Breast epithelium (tissue), 3 donors: ENCODE measurements around the gene SYN1.

ENCODE experiments used
- POLR2A ChIP-seq: fragments of 450-650 bp; IDR thresholded peaks from one replicate; pipeline ENCODE4 v1.6.1; 2016; ENCODE audit warnings: antibody characterized with exemption, mild to moderate bottlenecking, moderate library complexity
- TF ChIP-seq, protein P1 (sequence below), 3 donors: fragments of 450-650 bp; IDR thresholded peaks; one replicate each; pipeline ENCODE4 v1.5.1; 2016 to 2017; ENCODE audit warnings: antibody characterized with exemption in 3 of 3, mild to moderate bottlenecking in 3 of 3, moderate library complexity in 3 of 3

- TF ChIP-seq, protein P1, sequence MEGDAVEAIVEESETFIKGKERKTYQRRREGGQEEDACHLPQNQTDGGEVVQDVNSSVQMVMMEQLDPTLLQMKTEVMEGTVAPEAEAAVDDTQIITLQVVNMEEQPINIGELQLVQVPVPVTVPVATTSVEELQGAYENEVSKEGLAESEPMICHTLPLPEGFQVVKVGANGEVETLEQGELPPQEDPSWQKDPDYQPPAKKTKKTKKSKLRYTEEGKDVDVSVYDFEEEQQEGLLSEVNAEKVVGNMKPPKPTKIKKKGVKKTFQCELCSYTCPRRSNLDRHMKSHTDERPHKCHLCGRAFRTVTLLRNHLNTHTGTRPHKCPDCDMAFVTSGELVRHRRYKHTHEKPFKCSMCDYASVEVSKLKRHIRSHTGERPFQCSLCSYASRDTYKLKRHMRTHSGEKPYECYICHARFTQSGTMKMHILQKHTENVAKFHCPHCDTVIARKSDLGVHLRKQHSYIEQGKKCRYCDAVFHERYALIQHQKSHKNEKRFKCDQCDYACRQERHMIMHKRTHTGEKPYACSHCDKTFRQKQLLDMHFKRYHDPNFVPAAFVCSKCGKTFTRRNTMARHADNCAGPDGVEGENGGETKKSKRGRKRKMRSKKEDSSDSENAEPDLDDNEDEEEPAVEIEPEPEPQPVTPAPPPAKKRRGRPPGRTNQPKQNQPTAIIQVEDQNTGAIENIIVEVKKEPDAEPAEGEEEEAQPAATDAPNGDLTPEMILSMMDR (IDR thresholded peaks at IDR 0.05): no peak
- no peak for TF ChIP-seq POLR2A
These were observed 47.8 kb downstream of the SYN1 start for GRCh38 chrX:47571896-47572295.
